ENCODE data around the gene NOS1AP.

- TF ChIP-seq POLR2A (IDR thresholded peaks at IDR 0.05; ENCODE audit: low read depth, low read length), result no peak
- TF ChIP-seq CTCF (IDR thresholded peaks at IDR 0.05; ENCODE audit: extremely low read depth in 1 of 2, insufficient read depth in 1 of 2, low read depth in 1 of 2, low read length in 2 of 2), result no peak
These were observed 89.3 kb downstream of the NOS1AP start for GRCh38 chr1:162158624-162159271.
